H1 (cell line): Measurements from ENCODE around the gene SKOR2. TPM values are rescaled to one million over a fixed set of nuclear protein-coding genes. Genes with fewer than 3 reads are reported as not detected.

Source experiments
- CTCF ChIA-PET: fragments of 300-600 bp; sonication (Branson Sonifier 250); formaldehyde crosslinking; loops from one replicate; lab custom pipeline; 2021; ENCODE audit not compliant: partially characterized antibody; lab: Charles Lee
- POLR2A ChIA-PET: fragments of 300-600 bp; sonication (Branson Sonifier 250); formaldehyde crosslinking; loops from one replicate; lab custom pipeline; 2021; ENCODE audit warnings: inconsistent platforms; ENCODE audit not compliant: partially characterized antibody; lab: Charles Lee
- DNase-seq, 2 experiments: peaks; one replicate each; pipeline versions ENCODE4 v3.0.0 to v3.0.0-alpha.2; 2010 to 2022; ENCODE audit warnings: low spot score in 2 of 2, low read depth in 1 of 2, mixed read lengths in 1 of 2
- FAIRE-seq: peaks from 2 replicates; lab custom pipeline; 2011; peaks lifted over from hg19 to GRCh38; lab: Jason Lieb, UNC
- H2AFZ ChIP-seq: 2 replicates; pipeline ENCODE4 v1.8.1; 2012; ENCODE audit warnings: low read length, inconsistent platforms
- H2AK5ac ChIP-seq: 2 replicates; pipeline ENCODE4 v1.6.1; 2013; ENCODE audit warnings: low read depth, low read length
- H2BK120ac ChIP-seq: replicated peaks from 2 replicates; pipeline ENCODE3; 2013; ENCODE audit warnings: low read depth, low read length, inconsistent platforms
- H2BK12ac ChIP-seq: 2 replicates; pipeline ENCODE4 v1.6.1; 2013; ENCODE audit warnings: low read depth, low read length
- H2BK15ac ChIP-seq: 2 replicates; pipeline ENCODE4 v1.6.1; 2013; ENCODE audit warnings: low read length
- H2BK20ac ChIP-seq: 2 replicates; pipeline ENCODE4 v1.6.1; 2013; ENCODE audit warnings: low read length
- H2BK5ac ChIP-seq: 2 replicates; pipeline ENCODE4 v1.6.1; 2013; ENCODE audit warnings: low read depth, low read length
- H3K14ac ChIP-seq: 2 replicates; pipeline ENCODE4 v1.6.1; 2013; ENCODE audit warnings: inconsistent platforms; ENCODE audit not compliant: insufficient read length
- H3K18ac ChIP-seq: 2 replicates; pipeline ENCODE4 v1.6.1; 2013; ENCODE audit warnings: low read length; ENCODE audit errors: extremely low read depth
- H3K23ac ChIP-seq: 2 replicates; pipeline ENCODE4 v1.6.1; 2013; ENCODE audit warnings: inconsistent platforms; ENCODE audit not compliant: insufficient read length
- H3K23me2 ChIP-seq: 2 replicates; pipeline ENCODE4 v1.6.1; 2013; ENCODE audit warnings: low read depth, low read length
- H3K27ac ChIP-seq: 2 replicates; pipeline ENCODE4 v1.6.1; 2011; ENCODE audit warnings: low read depth, low read length, inconsistent platforms
- H3K27me3 ChIP-seq, 4 experiments: replicated peaks in 1 of 4; 1 replicate in 1 of 4; 2 replicates in 3 of 4; pipeline versions ENCODE4 v1.6.1 to v1.8.1; 2011 to 2013; ENCODE audit warnings: low read length in 3 of 4, mild to moderate bottlenecking in 3 of 4, inconsistent platforms in 2 of 4, mixed read lengths in 2 of 4, moderate library complexity in 1 of 4; ENCODE audit not compliant: control insufficient read depth in 3 of 4, insufficient read depth in 3 of 4; ENCODE audit errors: extremely low read depth in 1 of 4
- H3K36me3 ChIP-seq, 4 experiments: 2 replicates each; pipeline versions ENCODE4 v1.6.1 to v1.8.1; 2011 to 2013; ENCODE audit warnings: mild to moderate bottlenecking in 4 of 4, low read length in 3 of 4, moderate library complexity in 2 of 4, control low read depth in 1 of 4, inconsistent platforms in 1 of 4; ENCODE audit not compliant: insufficient read depth in 4 of 4, control insufficient read depth in 2 of 4
- H3K4ac ChIP-seq: replicated peaks from 2 replicates; pipeline ENCODE3; 2013; ENCODE audit warnings: low read length, low read depth, mixed read lengths, inconsistent platforms; ENCODE audit not compliant: insufficient read length
- H3K4me1 ChIP-seq, 4 experiments: replicated peaks in 1 of 4; 1 replicate in 1 of 4; 2 replicates in 3 of 4; pipeline versions ENCODE4 v1.6.1 to v1.8.1; 2011 to 2013; ENCODE audit warnings: low read length in 3 of 4, inconsistent platforms in 2 of 4, mixed read lengths in 1 of 4; ENCODE audit not compliant: insufficient read depth in 4 of 4, control insufficient read depth in 3 of 4
- H3K4me2 ChIP-seq, 2 experiments: 2 replicates each; pipeline versions ENCODE4 v1.6.1 to v1.8.1; 2011 to 2013; ENCODE audit warnings: low read depth in 2 of 2, low read length in 2 of 2, control low read depth in 1 of 2, inconsistent platforms in 1 of 2, mild to moderate bottlenecking in 1 of 2; ENCODE audit not compliant: insufficient read depth in 1 of 2
- H3K4me3 ChIP-seq, 4 experiments: fragments of 200-600, 300-600 bp in 1 of 4; sonication (generic), shearing (Covaris generic), sonication (Bioruptor Twin) in 1 of 4; 2 replicates each; pipeline versions ENCODE4 v1.5.1 to v1.8.1; 2011 to 2016; ENCODE audit warnings: low read length in 4 of 4, low read depth in 3 of 4, control low read depth in 2 of 4, inconsistent platforms in 2 of 4, mild to moderate bottlenecking in 2 of 4, mixed read lengths in 1 of 4, moderate library complexity in 1 of 4; ENCODE audit not compliant: insufficient read depth in 2 of 4; ENCODE audit errors: extremely low read depth in 1 of 4
- H3K56ac ChIP-seq: replicated peaks from 2 replicates; pipeline ENCODE3; 2013; ENCODE audit warnings: low read depth, mild to moderate bottlenecking, mixed read lengths, low read length, inconsistent platforms; ENCODE audit not compliant: insufficient read length
- H3K79me1 ChIP-seq: 2 replicates; pipeline ENCODE4 v1.6.1; 2013; ENCODE audit warnings: low read depth, low read length, control low read depth
- H3K79me2 ChIP-seq, 2 experiments: 2 replicates each; pipeline versions ENCODE4 v1.6.1 to v1.8.1; 2012 to 2013; ENCODE audit warnings: low read length in 2 of 2, mild to moderate bottlenecking in 2 of 2, inconsistent platforms in 1 of 2; ENCODE audit not compliant: insufficient read depth in 2 of 2, control insufficient read depth in 1 of 2
- H3K9ac ChIP-seq, 4 experiments: replicated peaks in 1 of 4; 1 replicate in 1 of 4; 2 replicates in 3 of 4; pipeline versions ENCODE4 v1.6.1 to v1.8.1; 2011 to 2013; ENCODE audit warnings: low read depth in 3 of 4, low read length in 3 of 4, control low read depth in 2 of 4, mild to moderate bottlenecking in 2 of 4, moderate library complexity in 2 of 4, inconsistent platforms in 1 of 4; ENCODE audit errors: extremely low read depth in 1 of 4
- H3K9me3 ChIP-seq, 2 experiments: 2 replicates each; pipeline versions ENCODE4 v1.6.1 to v1.8.1; 2012 to 2013; ENCODE audit warnings: mild to moderate bottlenecking in 2 of 2, moderate library complexity in 2 of 2, control low read depth in 1 of 2, inconsistent platforms in 1 of 2, low read depth in 1 of 2, low read length in 1 of 2, mixed read lengths in 1 of 2; ENCODE audit not compliant: insufficient read depth in 2 of 2
- H4K20me1 ChIP-seq, 2 experiments: replicated peaks in 1 of 2; 2 replicates each; pipeline versions ENCODE3 to v1.8.1; 2011 to 2013; ENCODE audit warnings: inconsistent platforms in 2 of 2, low read length in 2 of 2, mild to moderate bottlenecking in 1 of 2; ENCODE audit not compliant: insufficient read depth in 2 of 2, control insufficient read depth in 1 of 2
- H4K5ac ChIP-seq: 2 replicates; pipeline ENCODE4 v1.6.1; 2013; ENCODE audit warnings: low read length, low read depth, mixed read lengths, inconsistent platforms; ENCODE audit not compliant: insufficient read length
- H4K8ac ChIP-seq: 2 replicates; pipeline ENCODE4 v1.8.0; 2013; ENCODE audit warnings: mild to moderate bottlenecking, moderate library complexity, low read length, inconsistent platforms; ENCODE audit not compliant: insufficient read depth; ENCODE audit errors: extremely low read depth
- H4K91ac ChIP-seq: replicated peaks from 2 replicates; pipeline ENCODE3; 2013; ENCODE audit warnings: low read length, mixed read lengths, inconsistent platforms; ENCODE audit not compliant: insufficient read length
- JUN ChIP-seq: IDR thresholded peaks from 2 replicates; pipeline ENCODE4 v1.6.1; 2011; ENCODE audit warnings: low read depth, mild to moderate bottlenecking, improper control_type of control experiment, low read length
- POU5F1 ChIP-seq: IDR thresholded peaks from 2 replicates; pipeline ENCODE4 v1.6.1; 2011; ENCODE audit warnings: low read depth, mild to moderate bottlenecking, low read length, moderate library complexity
- RAD21 ChIP-seq, 2 experiments: IDR thresholded peaks in 1 of 2; conservative IDR thresholded peaks in 1 of 2; 2 replicates each; pipeline ENCODE4 v1.6.1; 2011; ENCODE audit warnings: low read depth in 2 of 2, low read length in 2 of 2, improper control_type of control experiment in 1 of 2, inconsistent platforms in 1 of 2, mild to moderate bottlenecking in 1 of 2, moderate library complexity in 1 of 2
- whole genome bisulfite sequencing, 2 experiments: shearing (Covaris generic) in 1 of 2; methylation state at CpG; one replicate each; pipeline versions ENCODE4 v1.1.6 to v1.1.7; 2013 to 2015; ENCODE audit warnings: low lambda C conversion rate in 2 of 2, mixed read lengths in 2 of 2, inconsistent platforms in 1 of 2, low coverage in 1 of 2, missing lambda C conversion rate in 1 of 2; ENCODE audit not compliant: insufficient replicate concordance in 2 of 2, insufficient coverage in 1 of 2, insufficient read length in 1 of 2; ENCODE audit errors: extremely low coverage in 1 of 2, missing lambda C conversion rate in 1 of 2; 5-methylcytosine and 5-hydroxymethylcytosine counted together
- polyA plus RNA-seq, 7 experiments: library from polyadenylated mRNA; depleted of rRNA in 3 of 7; stranded (reverse) in 5 of 7; unstranded in 2 of 7; fragments of >200 nt in 5 of 7; fragments of 200-250 nt in 2 of 7; gene quantifications; 1 replicate in 5 of 7; 2 replicates in 1 of 7; 4 replicates in 1 of 7; pipeline versions ENCODE4 v1.2.1 to v1.2.3, GENCODE V29; 2011 to 2013; ENCODE audit warnings: missing spikeins in 2 of 7, mixed read lengths in 2 of 7
- total RNA-seq: library from RNA; stranded (reverse); fragmentation: NEBNext Ultra II Directional; extraction: Animal tissue kit (Norgen Biotek cat#: 25700); gene quantifications from 2 replicates; pipeline ENCODE4 v1.2.1, GENCODE V29; 2021

The SKOR2 gene
- total and polyA plus RNA-seq, 2 of the 8 experiments (the other 6 are each of a cell fraction or from before 2014, with no cell fraction given): 0.05 to 0.11 TPM

GRCh38 chr18:47261902-47262300 is 10.4 kb upstream of the SKOR2 start:
- 8% methylated on average over 19 of the region's 19 CpGs; no CpG with 5 or more reads in 1 of the 2 experiments for WGBS, 2 experiments
- H3K56ac ChIP-seq: no peak overlapping the region
- no peak overlapping the region for H3K18ac ChIP-seq
- peaks cover 14% of the 10 kb centered on the region; the same call in 1 of the 2 replicates for H3K23me2 ChIP-seq
- H3K4me3 ChIP-seq: peak overlapping the region; percentile 20 to 84 (median 35); a peak in 5 of 8 replicates
- no peak overlapping the region for H3K14ac ChIP-seq
- TF ChIP-seq POU5F1: no peak
- TF ChIP-seq RAD21 (IDR thresholded peaks at IDR 0.05 in 1 of 2, conservative IDR thresholded peaks at IDR 0.05 in 1 of 2; ENCODE audit: low read depth in 2 of 2, low read length in 2 of 2): no peak
- TF ChIP-seq JUN: no peak
- peaks cover 5 to 24% (median 16%) of the 10 kb centered on the region in 4 experiments for H3K4me1 ChIP-seq
- H4K8ac ChIP-seq: no peak overlapping the region
- peaks cover 6 to 12% of the 10 kb centered on the region in 2 experiments for H4K20me1 ChIP-seq
- H3K79me1 ChIP-seq: no peaks in the 10 kb centered on the region
- H4K91ac ChIP-seq: no peak overlapping the region
- H3K36me3 ChIP-seq: 0 out of 8 replicates have a peak, but pooled peaks cover 0 to 2% (median 0%) of the 10 kb centered on the region in 4 experiments
- H3K23ac ChIP-seq: no peak overlapping the region
- no peak overlapping the region for H3K9ac ChIP-seq
- no peak overlapping the region for H2BK5ac ChIP-seq
- no peaks in the 10 kb centered on the region for H3K79me2 ChIP-seq
- ChIA-PET CTCF (interaction anchor here (0.6 to 10.0 kb wide), 21 partner anchors 9 to 589 kb away, joined by 3 to 146 read pairs (median 4); partner anchors contain the start of gene SKOR2), POLR2A (interaction anchor here (0.6 to 1.5 kb wide), 6 partner anchors 9 to 147 kb away, joined by 3 to 4 read pairs (median 3); partner anchors contain the start of genes HDHD2 and SKOR2)
- DNase-seq (peak in 1 of 2 experiments; percentile 55), FAIRE-seq (no peak)
- H4K5ac ChIP-seq: no peak overlapping the region
- H2AK5ac ChIP-seq: no peak overlapping the region
- H2BK12ac ChIP-seq: no peak overlapping the region
- no peak overlapping the region for H2BK15ac ChIP-seq
- peak overlapping the region; percentile 82 to 98 for H3K4me2 ChIP-seq
- no peak overlapping the region for H2AFZ ChIP-seq
- peaks cover 66 to 98% (median 74%) of the 10 kb centered on the region in 4 experiments for H3K27me3 ChIP-seq
- H2BK120ac ChIP-seq: no peak overlapping the region
- H3K9me3 ChIP-seq: no peaks in the 10 kb centered on the region; a peak in 1 of 4 replicates
- no peak overlapping the region for H3K27ac ChIP-seq
- no peak overlapping the region for H3K4ac ChIP-seq
- H2BK20ac ChIP-seq: no peak overlapping the region
